ENCODE measurements around the gene PNLIPRP1. TPM values are rescaled to one million over a fixed set of nuclear protein-coding genes. Genes with fewer than 3 reads are reported as not detected.

PNLIPRP1 gene
- total RNA-seq, 1 experiment from 2014 or later: not detected

DNA sequence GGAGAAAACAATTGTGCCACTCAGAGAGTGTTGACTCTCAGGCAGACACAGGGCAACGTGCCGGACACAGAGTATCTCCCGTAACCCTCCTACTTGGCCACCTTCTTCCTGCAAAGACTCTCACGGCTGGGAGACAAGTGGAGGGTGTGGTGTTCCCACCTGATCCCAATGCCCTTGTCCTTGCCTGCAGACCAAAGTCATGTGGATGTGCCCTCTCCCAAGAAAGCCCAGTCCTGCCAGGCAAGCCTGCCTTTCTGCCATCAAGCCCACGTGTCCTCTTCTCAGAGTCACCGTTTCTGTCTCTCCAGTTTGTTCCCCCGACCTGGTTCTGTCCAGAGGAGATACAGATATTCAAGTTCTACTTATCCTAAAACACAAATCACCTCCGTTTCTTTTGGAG is 30.7 kb downstream of the PNLIPRP1 start:
- H3K27ac ChIP-seq (ENCODE audit: insufficient read length, low read depth, low read length): no peak overlapping the region
- H2AK5ac ChIP-seq (ENCODE audit: insufficient read length, low read length): no peak overlapping the region
- no peak overlapping the region for H3K56ac ChIP-seq (ENCODE audit: insufficient read length, low read depth, low read length)
- H3K23ac ChIP-seq (ENCODE audit: insufficient read length, low read depth, low read length): no peak overlapping the region
- TF ChIP-seq, protein P1, sequence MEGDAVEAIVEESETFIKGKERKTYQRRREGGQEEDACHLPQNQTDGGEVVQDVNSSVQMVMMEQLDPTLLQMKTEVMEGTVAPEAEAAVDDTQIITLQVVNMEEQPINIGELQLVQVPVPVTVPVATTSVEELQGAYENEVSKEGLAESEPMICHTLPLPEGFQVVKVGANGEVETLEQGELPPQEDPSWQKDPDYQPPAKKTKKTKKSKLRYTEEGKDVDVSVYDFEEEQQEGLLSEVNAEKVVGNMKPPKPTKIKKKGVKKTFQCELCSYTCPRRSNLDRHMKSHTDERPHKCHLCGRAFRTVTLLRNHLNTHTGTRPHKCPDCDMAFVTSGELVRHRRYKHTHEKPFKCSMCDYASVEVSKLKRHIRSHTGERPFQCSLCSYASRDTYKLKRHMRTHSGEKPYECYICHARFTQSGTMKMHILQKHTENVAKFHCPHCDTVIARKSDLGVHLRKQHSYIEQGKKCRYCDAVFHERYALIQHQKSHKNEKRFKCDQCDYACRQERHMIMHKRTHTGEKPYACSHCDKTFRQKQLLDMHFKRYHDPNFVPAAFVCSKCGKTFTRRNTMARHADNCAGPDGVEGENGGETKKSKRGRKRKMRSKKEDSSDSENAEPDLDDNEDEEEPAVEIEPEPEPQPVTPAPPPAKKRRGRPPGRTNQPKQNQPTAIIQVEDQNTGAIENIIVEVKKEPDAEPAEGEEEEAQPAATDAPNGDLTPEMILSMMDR (conservative IDR thresholded peaks at IDR 0.05): no peak
- Mint-ChIP-seq H3K36me3 (ENCODE audit: insufficient read depth in 1 of 3, low read depth in 3 of 3) (no peaks in the 10 kb centered on the region), H3K27ac (no peak overlapping the region), H3K27me3 (ENCODE audit: low read depth) (peaks cover 20% of the 10 kb centered on the region), H3K4me1 (peaks cover 3 to 10% of the 10 kb centered on the region in 2 experiments), H3K4me3 (no peak overlapping the region), H3K9me3 (no peaks in the 10 kb centered on the region; a peak in 2 of 5 replicates)
- no peak overlapping the region for H2BK20ac ChIP-seq (ENCODE audit: low read depth, low read length, poor library complexity, severe bottlenecking)
- H2BK12ac ChIP-seq (ENCODE audit: insufficient read length, low read depth, low read length): no peak overlapping the region
- H3K23me2 ChIP-seq (ENCODE audit: insufficient read length, low read depth, low read length, poor library complexity, severe bottlenecking): no peaks in the 10 kb centered on the region
- H2BK15ac ChIP-seq (ENCODE audit: low read depth, low read length): no peak overlapping the region
- no peak overlapping the region for H3K18ac ChIP-seq (ENCODE audit: insufficient read length, low read depth, low read length)
- H3T11ph ChIP-seq (ENCODE audit: low read length): no peak overlapping the region
- no peak for DNase-seq
- no peak overlapping the region for H4K5ac ChIP-seq (ENCODE audit: insufficient read length, low read depth, low read length)
- no peak overlapping the region for H4K8ac ChIP-seq (replicated peaks; ENCODE audit: insufficient read length, low read depth, low read length)
- H3K9ac ChIP-seq (ENCODE audit: extremely low read depth, insufficient read length, low read length): no peak overlapping the region
- H3K4me2 ChIP-seq (ENCODE audit: insufficient read depth, insufficient read length, low read length): no peak overlapping the region
- H2BK120ac ChIP-seq (ENCODE audit: low read depth, low read length, poor library complexity, severe bottlenecking): no peak overlapping the region
- no peaks in the 10 kb centered on the region for H3K79me1 ChIP-seq (ENCODE audit: insufficient read depth, low read depth, low read length, poor library complexity, severe bottlenecking)
- no peak overlapping the region for H3K4ac ChIP-seq (ENCODE audit: low read depth, low read length)
- no peaks in the 10 kb centered on the region for H3K9me3 ChIP-seq (ENCODE audit: control insufficient read depth, low read depth, low read length)
- H4K91ac ChIP-seq (ENCODE audit: insufficient read length, low read depth, low read length): no peak overlapping the region
- H3K14ac ChIP-seq (ENCODE audit: insufficient read depth, low read length): no peak overlapping the region
- no peaks in the 10 kb centered on the region for H3K79me2 ChIP-seq (ENCODE audit: insufficient read depth, low read length)
- WGBS (ENCODE audit: extremely low coverage, insufficient read length, low lambda C conversion rate): no CpG with 5 or more reads among the region's 8 CpGs
- no peak overlapping the region for H2AFZ ChIP-seq (ENCODE audit: low read length)
- H3K4me1 ChIP-seq (ENCODE audit: insufficient read depth, low read length): no peaks in the 10 kb centered on the region
- no peaks in the 10 kb centered on the region for H3K27me3 ChIP-seq (ENCODE audit: insufficient read depth, low read length)
- no peak overlapping the region for H2BK5ac ChIP-seq (ENCODE audit: insufficient read length, low read length)
- H4K20me1 ChIP-seq (ENCODE audit: control insufficient read depth, insufficient read depth, insufficient read length): no peaks in the 10 kb centered on the region

Data from H9 (cell line).